BJ (cell line): ENCODE measurements around the gene TOM1. TPM values are rescaled to one million over a fixed set of nuclear protein-coding genes. Genes with fewer than 3 reads are reported as not detected.

Source experiments
- CTCF ChIA-PET: fragments of 350-600 bp; formaldehyde crosslinking; extraction: SDS; loops from one replicate; lab custom pipeline; 2021; ENCODE audit warnings: antibody characterized with exemption, inconsistent platforms; lab: Yijun Ruan, JAX
- POLR2A ChIA-PET: fragments of 300-600 bp; sonication (Branson Sonifier 250); formaldehyde crosslinking; extraction: SDS; loops from one replicate; lab custom pipeline; 2021; ENCODE audit warnings: antibody characterized with exemption; lab: Charles Lee
- DNase-seq: peaks from one replicate; pipeline ENCODE4 v3.0.0-alpha.2; 2011; ENCODE audit warnings: low read depth
- H3K27me3 ChIP-seq: 2 replicates; pipeline ENCODE4 v1.6.0; 2011; ENCODE audit warnings: low read length; ENCODE audit not compliant: control insufficient read depth, insufficient read depth
- H3K36me3 ChIP-seq: 2 replicates; pipeline ENCODE4 v1.5.1; 2011; ENCODE audit warnings: low read length; ENCODE audit not compliant: control insufficient read depth, insufficient read depth
- H3K4me3 ChIP-seq: 2 replicates; pipeline ENCODE4 v1.5.1; 2011; ENCODE audit warnings: low read depth, mild to moderate bottlenecking, control low read depth, low read length
- polyA plus RNA-seq: library from polyadenylated mRNA; depleted of rRNA; stranded (reverse); fragments of >200 nt; gene quantifications from 2 replicates; pipeline ENCODE4 v1.2.3, GENCODE V29; 2011
- TF ChIP-seq, protein P1 (sequence below): IDR thresholded peaks from 2 replicates; pipeline ENCODE4 v1.5.1; 2011; ENCODE audit warnings: low read depth, mild to moderate bottlenecking, control low read depth, inconsistent platforms, low read length, moderate library complexity; ENCODE audit not compliant: insufficient read depth

The TOM1 gene
- polyA plus RNA-seq, 1 experiment = 124 TPM

DNA sequence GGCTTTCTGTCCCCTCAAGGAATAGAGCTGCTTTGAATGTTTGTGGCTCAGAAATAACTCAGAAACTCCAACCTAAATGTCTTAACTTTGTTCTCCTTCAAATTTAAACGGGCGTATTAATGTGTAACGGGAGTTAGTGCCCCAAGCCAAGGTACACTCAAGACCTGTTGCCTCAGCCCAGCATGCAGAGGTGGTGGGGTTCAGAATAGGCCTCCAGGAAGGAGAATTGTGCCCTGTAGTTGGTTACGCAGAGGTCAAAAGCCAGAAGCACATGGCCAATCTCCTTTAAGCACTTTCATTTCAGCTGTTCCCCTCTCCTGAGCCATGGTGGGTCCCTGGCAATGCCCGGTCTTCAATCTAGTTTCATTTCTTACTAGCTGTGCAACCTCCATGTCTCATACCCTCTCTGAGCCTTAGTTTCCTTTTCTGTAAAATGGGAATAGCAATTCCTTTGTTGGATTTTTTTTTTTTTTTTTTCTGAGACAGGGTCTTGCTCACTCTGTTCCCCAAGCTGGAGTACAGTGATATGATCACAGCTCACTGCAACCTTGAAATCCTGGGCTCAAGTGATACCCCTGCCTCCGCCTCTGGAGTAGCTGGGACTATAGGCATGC, 85.4 kb downstream of the TOM1 start:
- DNase-seq = no peak
- POLR2A ChIA-PET = interaction anchor here (0.6 kb wide), 1 partner anchor 8 kb away, joined by 25 read pairs; no protein-coding TSS in a partner anchor
- Histone ChIP-seq H3K36me3 (peaks cover 28% of the 10 kb centered on the region), H3K27me3 (no peaks in the 10 kb centered on the region), H3K4me3 (no peak overlapping the region)
- TF ChIP-seq, protein P1, sequence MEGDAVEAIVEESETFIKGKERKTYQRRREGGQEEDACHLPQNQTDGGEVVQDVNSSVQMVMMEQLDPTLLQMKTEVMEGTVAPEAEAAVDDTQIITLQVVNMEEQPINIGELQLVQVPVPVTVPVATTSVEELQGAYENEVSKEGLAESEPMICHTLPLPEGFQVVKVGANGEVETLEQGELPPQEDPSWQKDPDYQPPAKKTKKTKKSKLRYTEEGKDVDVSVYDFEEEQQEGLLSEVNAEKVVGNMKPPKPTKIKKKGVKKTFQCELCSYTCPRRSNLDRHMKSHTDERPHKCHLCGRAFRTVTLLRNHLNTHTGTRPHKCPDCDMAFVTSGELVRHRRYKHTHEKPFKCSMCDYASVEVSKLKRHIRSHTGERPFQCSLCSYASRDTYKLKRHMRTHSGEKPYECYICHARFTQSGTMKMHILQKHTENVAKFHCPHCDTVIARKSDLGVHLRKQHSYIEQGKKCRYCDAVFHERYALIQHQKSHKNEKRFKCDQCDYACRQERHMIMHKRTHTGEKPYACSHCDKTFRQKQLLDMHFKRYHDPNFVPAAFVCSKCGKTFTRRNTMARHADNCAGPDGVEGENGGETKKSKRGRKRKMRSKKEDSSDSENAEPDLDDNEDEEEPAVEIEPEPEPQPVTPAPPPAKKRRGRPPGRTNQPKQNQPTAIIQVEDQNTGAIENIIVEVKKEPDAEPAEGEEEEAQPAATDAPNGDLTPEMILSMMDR = no peak
- CTCF ChIA-PET = interaction anchor here (1.4 to 1.8 kb wide), 2 partner anchors 9 to 28 kb away, joined by 3 to 6 read pairs; no protein-coding TSS in a partner anchor

DNA sequence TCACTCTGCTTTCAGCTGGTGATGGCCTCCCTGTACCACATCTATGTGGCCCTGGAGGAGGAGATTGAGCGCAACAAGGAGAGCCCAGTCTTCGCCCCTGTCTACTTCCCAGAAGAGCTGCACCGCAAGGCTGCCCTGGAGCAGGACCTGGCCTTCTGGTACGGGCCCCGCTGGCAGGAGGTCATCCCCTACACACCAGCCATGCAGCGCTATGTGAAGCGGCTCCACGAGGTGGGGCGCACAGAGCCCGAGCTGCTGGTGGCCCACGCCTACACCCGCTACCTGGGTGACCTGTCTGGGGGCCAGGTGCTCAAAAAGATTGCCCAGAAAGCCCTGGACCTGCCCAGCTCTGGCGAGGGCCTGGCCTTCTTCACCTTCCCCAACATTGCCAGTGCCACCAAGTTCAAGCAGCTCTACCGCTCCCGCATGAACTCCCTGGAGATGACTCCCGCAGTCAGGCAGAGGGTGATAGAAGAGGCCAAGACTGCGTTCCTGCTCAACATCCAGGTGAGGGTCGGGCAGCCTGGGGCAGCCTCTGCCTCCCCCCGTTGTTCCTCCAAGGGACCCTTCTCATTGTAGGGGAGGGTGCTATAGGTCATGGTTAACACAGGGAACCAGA, 87.1 kb downstream of the TOM1 start:
- H3K36me3 ChIP-seq = peaks cover 35% of the 10 kb centered on the region
- H3K27me3 ChIP-seq = no peaks in the 10 kb centered on the region
- DNase-seq = no peak
- no peak overlapping the region for H3K4me3 ChIP-seq
- TF ChIP-seq, protein P1 = no peak
- ChIA-PET CTCF (interaction anchor here (0.9 kb wide), 1 partner anchor 44 kb away, joined by 3 read pairs; no protein-coding TSS in a partner anchor), POLR2A (no interaction called here)

DNA sequence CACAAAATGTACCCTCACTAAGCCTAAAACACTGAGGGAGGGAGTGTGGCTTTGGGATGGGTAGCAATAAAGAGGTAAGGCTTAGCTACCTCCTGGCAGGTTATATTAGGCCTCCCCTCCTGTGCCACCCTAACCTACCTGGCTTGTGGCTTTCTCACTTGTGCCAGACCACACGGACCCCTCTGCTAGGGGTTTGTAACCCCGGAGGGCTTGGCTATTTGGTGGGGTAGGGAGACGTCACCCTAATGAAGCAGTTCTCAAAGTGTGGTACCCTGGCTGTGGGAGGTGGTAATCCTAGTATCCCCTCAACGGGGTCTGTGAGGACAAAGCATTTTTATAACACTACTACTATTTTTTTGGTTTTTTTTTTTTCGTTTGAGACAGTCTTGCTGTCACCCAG, 91.2 kb downstream of the TOM1 start:
- H3K4me3 ChIP-seq = no peak overlapping the region
- ChIA-PET POLR2A (interaction anchor here (0.7 kb wide), 1 partner anchor 9 kb away, joined by 8 read pairs; no protein-coding TSS in a partner anchor), CTCF (interaction anchor here (1.0 to 1.6 kb wide), 2 partner anchors 9 to 193 kb away, joined by 4 to 5 read pairs; no protein-coding TSS in a partner anchor)
- TF ChIP-seq, protein P1 = no peak
- peaks cover 41% of the 10 kb centered on the region for H3K36me3 ChIP-seq
- no peak for DNase-seq
- H3K27me3 ChIP-seq = no peaks in the 10 kb centered on the region

DNA sequence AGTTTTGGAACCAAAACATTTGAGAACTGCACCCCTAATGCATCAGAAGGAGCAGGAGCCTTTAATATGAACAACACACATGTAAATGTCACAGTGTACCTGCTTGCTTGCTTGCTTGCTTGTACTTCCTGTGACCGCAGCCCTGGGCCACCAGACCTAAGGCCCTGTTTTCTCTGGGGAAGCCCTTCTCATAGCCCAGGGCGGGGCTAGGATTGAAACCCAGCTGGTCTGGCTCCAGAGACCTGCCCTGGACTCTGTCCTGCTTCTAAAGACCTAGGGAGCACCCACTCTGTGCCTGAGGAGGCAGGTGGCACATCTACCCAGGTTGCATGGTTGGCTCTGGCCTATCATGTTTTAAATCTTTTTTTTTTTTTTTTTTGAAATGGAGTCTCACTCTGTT, 92.7 kb downstream of the TOM1 start:
- peaks cover 32% of the 10 kb centered on the region for H3K36me3 ChIP-seq
- no peaks in the 10 kb centered on the region for H3K27me3 ChIP-seq
- TF ChIP-seq, protein P1 = no peak
- H3K4me3 ChIP-seq = no peak overlapping the region
- POLR2A ChIA-PET = no interaction called here
- CTCF ChIA-PET = interaction anchor here (1.0 kb wide), 1 partner anchor 34 kb away, joined by 3 read pairs; no protein-coding TSS in a partner anchor
- no peak for DNase-seq
